HepG2 (cell line): Measurements from ENCODE around the gene WDR83. TPM values are rescaled to one million over a fixed set of nuclear protein-coding genes. Genes with fewer than 3 reads are reported as not detected.

Experiments
- ATAC-seq: fragments of 200-7000 bp; cut with Tn5 transposase; 3 replicates; pipeline ENCODE4 v1.9.1; 2020; ENCODE audit warnings: mild to moderate bottlenecking, moderate library complexity
- BruUV-seq: library from RNA; stranded (reverse); fragments of 400-500 nt; replicated peaks from 2 replicates; lab custom pipeline; 2021; lab: Mats Ljungman, UMichigan
- CTCF ChIA-PET: fragments of 300-600 bp; formaldehyde crosslinking; extraction: SDS; loops from one replicate; lab custom pipeline; 2021; ENCODE audit warnings: low total read pairs, inconsistent platforms, low intra/inter-chr PET ratio; lab: Yijun Ruan, JAX
- POLR2A ChIA-PET: fragments of 350-600 bp; sonication (Branson Sonifier 250); formaldehyde crosslinking; loops from one replicate; lab custom pipeline; 2020; ENCODE audit warnings: antibody characterized with exemption, inconsistent platforms; lab: Yijun Ruan, JAX
- DNase-seq: peaks from one replicate; pipeline ENCODE4 v3.0.0-alpha.2; 2015; ENCODE audit warnings: low spot score
- FAIRE-seq: peaks from 3 replicates; lab custom pipeline; 2011; peaks lifted over from hg19 to GRCh38; lab: Jason Lieb, UNC
- H2AFZ ChIP-seq: one replicate; pipeline ENCODE4 v1.6.1; 2011; ENCODE audit warnings: low read length, inconsistent platforms
- H3K27ac ChIP-seq: fragments of 300-600 bp; 3 replicates; pipeline ENCODE4 v1.8.0; 2011; ENCODE audit warnings: mixed run types, mild to moderate bottlenecking, mixed read lengths, low read length, inconsistent platforms; ENCODE audit not compliant: insufficient read depth; ENCODE audit errors: extremely low read length
- H3K27me3 ChIP-seq, 2 experiments: fragments of 200-600 bp in 1 of 2; 2 replicates in 1 of 2; 3 replicates in 1 of 2; pipeline versions ENCODE4 v1.6.0 to v1.8.0; 2011; ENCODE audit warnings: low read length in 2 of 2, mild to moderate bottlenecking in 2 of 2, moderate library complexity in 2 of 2, inconsistent platforms in 1 of 2; ENCODE audit not compliant: insufficient read depth in 2 of 2, control insufficient read depth in 1 of 2
- H3K36me3 ChIP-seq, 2 experiments: fragments of 200-600 bp in 1 of 2; replicated peaks in 1 of 2; 2 replicates in 1 of 2; 3 replicates in 1 of 2; pipeline versions ENCODE4 v1.5.1 to v1.8.0; 2011; ENCODE audit warnings: low read length in 2 of 2, inconsistent platforms in 1 of 2; ENCODE audit not compliant: insufficient read depth in 2 of 2, control insufficient read depth in 1 of 2
- H3K4me1 ChIP-seq: 2 replicates; pipeline ENCODE4 v1.5.1; 2012; ENCODE audit warnings: low read length, inconsistent platforms; ENCODE audit not compliant: insufficient read depth
- H3K4me2 ChIP-seq: 2 replicates; pipeline ENCODE4 v1.6.0; 2011; ENCODE audit warnings: low read depth, low read length, inconsistent platforms
- H3K4me3 ChIP-seq, 3 experiments: fragments of 200-600 bp in 1 of 3; sonication (generic), shearing (Covaris generic) in 1 of 3; replicated peaks in 1 of 3; 2 replicates each; pipeline ENCODE4 v1.5.1; 2011 to 2016; ENCODE audit warnings: low read length in 3 of 3, inconsistent platforms in 2 of 3, low read depth in 2 of 3, mild to moderate bottlenecking in 2 of 3, control low read depth in 1 of 3, mixed read lengths in 1 of 3; ENCODE audit not compliant: insufficient read depth in 1 of 3
- H3K79me2 ChIP-seq: one replicate; pipeline ENCODE4 v1.6.1; 2011; ENCODE audit warnings: low read length, inconsistent platforms; ENCODE audit not compliant: insufficient read depth
- H3K9ac ChIP-seq: 2 replicates; pipeline ENCODE4 v1.6.0; 2011; ENCODE audit warnings: mild to moderate bottlenecking, low read depth, low read length, inconsistent platforms; ENCODE audit not compliant: insufficient read depth
- H3K9me3 ChIP-seq: 2 replicates; pipeline ENCODE4 v1.5.1; 2012; ENCODE audit warnings: mild to moderate bottlenecking, low read length
- H4K20me1 ChIP-seq: 2 replicates; pipeline ENCODE4 v1.6.0; 2011; ENCODE audit warnings: inconsistent platforms, mild to moderate bottlenecking, low read length, moderate library complexity; ENCODE audit not compliant: insufficient read depth
- AGO2 ChIP-seq: fragments of 200-400 bp; formaldehyde crosslinking; optimal IDR thresholded peaks from 2 replicates; pipeline ENCODE3; 2017; ENCODE audit warnings: mild to moderate bottlenecking, low read depth, low read length, moderate library complexity
- ATF7 ChIP-seq, 2 experiments: fragments of 450-650 bp in 1 of 2; sonication (generic) in 1 of 2; formaldehyde crosslinking in 1 of 2; IDR thresholded peaks; 2 replicates each; pipeline versions ENCODE4 v1.4.0 to v1.6.1; 2016 to 2020; ENCODE audit warnings: antibody characterized with exemption in 1 of 2, mild to moderate bottlenecking in 1 of 2, missing genetic modification reagents in 1 of 2
- CENPT ChIP-seq: sonication (generic); formaldehyde crosslinking; IDR thresholded peaks from 2 replicates; pipeline ENCODE4 v1.8.0; 2022; ENCODE audit warnings: low read depth, mild to moderate bottlenecking, moderate library complexity, missing genetic modification reagents
- NCOA5 ChIP-seq: sonication (generic); formaldehyde crosslinking; IDR thresholded peaks from 2 replicates; pipeline ENCODE4 v1.4.0; 2020; ENCODE audit warnings: missing genetic modification reagents
- YEATS2 ChIP-seq: sonication (generic); formaldehyde crosslinking; IDR thresholded peaks from 2 replicates; pipeline ENCODE4 v1.4.0; 2020; ENCODE audit warnings: missing genetic modification reagents, borderline replicate concordance
- ZBTB38 ChIP-seq: sonication (generic); formaldehyde crosslinking; IDR thresholded peaks from 2 replicates; pipeline ENCODE4 v1.5.1; 2020; ENCODE audit warnings: mild to moderate bottlenecking, missing genetic modification reagents
- ZNF256 ChIP-seq: sonication (generic); formaldehyde crosslinking; conservative IDR thresholded peaks from 2 replicates; pipeline ENCODE4 v1.4.0; 2020; ENCODE audit warnings: missing genetic modification reagents
- ZNF354B ChIP-seq: sonication (generic); formaldehyde crosslinking; IDR thresholded peaks from 2 replicates; pipeline ENCODE4 v1.8.0; 2022; ENCODE audit warnings: mild to moderate bottlenecking, missing genetic modification reagents
- ZNF432 ChIP-seq: sonication (generic); formaldehyde crosslinking; IDR thresholded peaks from 2 replicates; pipeline ENCODE4 v1.5.0; 2020; ENCODE audit warnings: missing genetic modification reagents, mild to moderate bottlenecking, borderline replicate concordance
- ZSCAN29 ChIP-seq: sonication (generic); formaldehyde crosslinking; conservative IDR thresholded peaks from 2 replicates; pipeline ENCODE4 v1.4.0; 2020; ENCODE audit warnings: mild to moderate bottlenecking, missing genetic modification reagents
- WGBS: methylation state at CpG from one replicate; pipeline ENCODE4 v1.1.6; 2017; ENCODE audit warnings: low lambda C conversion rate; 5-methylcytosine and 5-hydroxymethylcytosine counted together
- in situ Hi-C: cut with HindIII; loops from 2 replicates; pipeline ENCODE4 v1.10.0; 2017; ENCODE audit warnings: low pct_unique_long_range_greater_than_20kb; ENCODE audit not compliant: extremely low pct_ligation_motif_present
- intact Hi-C: fragments of 100-400 bp; cut with micrococcal nuclease; formaldehyde crosslinking; loops from one replicate; pipeline ENCODE4 v1.10.0; 2022; ENCODE audit not compliant: unreplicated experiment
- polyA plus RNA-seq, 8 experiments: library from polyadenylated mRNA; depleted of rRNA in 3 of 8; stranded (reverse) in 7 of 8; unstranded in 1 of 8; fragments of >200 nt; fragmentation: Illumina TruSeq in 4 of 8; extraction: Trizol in 4 of 8; gene quantifications; 2 replicates each; pipeline versions ENCODE4 v1.2.1 to v1.2.3, GENCODE V29; 2011 to 2016; ENCODE audit warnings: low read depth in 4 of 8, missing spikeins in 1 of 8, mixed read lengths in 1 of 8; ENCODE audit not compliant: insufficient read depth in 1 of 8
- total RNA-seq, 5 experiments: library from RNA; depleted of rRNA; stranded (reverse); fragments of >200 nt; fragmentation: Illumina TruSeq; extraction: Trizol; gene quantifications; 2 replicates each; pipeline ENCODE4 v1.2.3, GENCODE V29; 2016; ENCODE audit warnings: low read depth in 1 of 5
- TF ChIP-seq, protein P1 (sequence below): sonication (generic); formaldehyde crosslinking; IDR thresholded peaks from 2 replicates; pipeline ENCODE4 v1.4.0; 2020; ENCODE audit warnings: missing genetic modification reagents, borderline replicate concordance
- TF ChIP-seq, protein P2 (sequence below): IDR thresholded peaks from 2 replicates; pipeline ENCODE4 v1.6.1; 2018; ENCODE audit warnings: missing genetic modification reagents
- TF ChIP-seq, protein P3 (sequence below): sonication (generic); formaldehyde crosslinking; IDR thresholded peaks from 2 replicates; pipeline ENCODE4 v1.5.0; 2020; ENCODE audit warnings: missing genetic modification reagents, mild to moderate bottlenecking, borderline replicate concordance
- TF ChIP-seq, protein P4 (sequence below): IDR thresholded peaks from 2 replicates; pipeline ENCODE4 v1.6.1; 2016; ENCODE audit warnings: missing compliant biosample characterization, missing genetic modification reagents, borderline replicate concordance

The WDR83 gene
- total and polyA plus RNA-seq, 2 of the 13 experiments (the other 11 are each of a cell fraction or from before 2014, with no cell fraction given) = 4.5 to 10.7 TPM

DNA sequence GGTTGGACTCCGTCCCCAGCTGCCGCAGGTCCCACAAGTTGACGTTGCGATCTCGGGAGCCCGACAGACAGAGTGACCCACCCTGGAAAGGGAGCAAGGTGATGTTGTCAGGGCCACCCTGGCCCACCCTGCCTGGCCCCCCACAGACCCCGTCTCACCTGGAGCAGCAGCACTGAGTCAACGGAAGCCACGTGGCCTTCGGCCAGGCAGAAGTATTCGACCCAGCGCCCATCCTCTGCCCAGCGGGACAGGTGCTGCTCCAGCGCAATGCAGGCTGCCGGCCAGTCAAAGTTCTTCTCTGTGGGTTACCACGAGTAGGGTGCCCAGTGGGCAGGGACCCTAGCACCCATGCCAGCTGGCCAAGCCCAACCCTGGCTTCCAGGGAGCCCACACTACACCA is 28.0 kb downstream of the WDR83 start:
- Histone ChIP-seq H3K4me3 (no peak overlapping the region), H2AFZ (no peak overlapping the region), H3K4me1 (peaks cover 16% of the 10 kb centered on the region)
- no TSS peak for BruUV-seq
- intact Hi-C loops = no loop called here
- FAIRE-seq = no peak
- CTCF ChIA-PET = no interaction called here
- no peak for TF ChIP-seq ZNF256
- TF ChIP-seq AGO2 = peak; percentile 21
- no peak for TF ChIP-seq ZSCAN29
- TF ChIP-seq, all 625 proteins: peak for 1
- in situ Hi-C loops = no loop called here
- Histone ChIP-seq H3K9ac (no peak overlapping the region), H3K27me3 (no peaks in the 10 kb centered on the region; a peak in 1 of 5 replicates), H4K20me1 (no peaks in the 10 kb centered on the region), H3K9me3 (no peaks in the 10 kb centered on the region), H3K4me2 (peak overlapping the region; percentile 86; the same call in 1 of the 2 replicates), H3K27ac (no peak overlapping the region), H3K36me3 (peaks cover 0 to 5% of the 10 kb centered on the region in 2 experiments; a peak in 1 of 5 replicates), H3K79me2 (peaks cover 4% of the 10 kb centered on the region)
- ATAC-seq (no peak), DNase-seq (no peak)
- WGBS = 89% methylated on average over 5 of the region's 16 CpGs
- POLR2A ChIA-PET = no interaction called here

DNA sequence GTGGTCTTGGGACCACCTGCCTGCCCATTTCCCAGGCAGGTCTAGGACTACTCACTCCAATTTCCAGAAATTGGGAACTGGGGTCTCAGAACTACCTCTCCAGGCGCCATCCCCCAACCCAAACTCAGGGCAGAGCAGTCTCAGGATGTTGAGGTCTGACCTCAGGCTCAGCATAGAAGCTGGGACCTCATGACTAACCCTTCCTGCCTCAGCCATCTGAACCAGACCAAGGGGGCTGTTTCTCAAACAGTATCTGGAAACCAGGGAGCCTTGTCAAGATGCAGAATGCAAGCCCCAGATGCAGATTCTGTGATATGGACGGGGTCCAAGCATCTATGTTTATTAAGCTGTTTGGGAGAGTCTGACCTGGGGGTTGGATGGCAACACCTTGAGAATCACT is 28.5 kb downstream of the WDR83 start:
- Histone ChIP-seq H3K36me3 (peaks cover 0 to 5% of the 10 kb centered on the region in 2 experiments; a peak in 1 of 5 replicates), H3K4me1 (peaks cover 16% of the 10 kb centered on the region), H3K79me2 (peaks cover 4% of the 10 kb centered on the region), H3K4me3 (peak overlapping the region; percentile 79 to 100 (median 92); a peak in 2 of 6 replicates), H3K4me2 (peak overlapping the region; percentile 86), H2AFZ (no peak overlapping the region), H3K27me3 (no peaks in the 10 kb centered on the region; a peak in 1 of 5 replicates), H4K20me1 (no peaks in the 10 kb centered on the region), H3K27ac (no peak overlapping the region), H3K9ac (peak overlapping the region; percentile 81; the same call in 1 of the 2 replicates), H3K9me3 (no peaks in the 10 kb centered on the region)
- no peak for DNase-seq
- WGBS = 100% methylated on average over 1 of the region's 2 CpGs
- POLR2A ChIA-PET = interaction anchor here (2.5 kb wide), 1 partner anchor 17 kb away, joined by 9 read pairs; no protein-coding TSS in a partner anchor
- in situ Hi-C loops = no loop called here
- BruUV-seq = no TSS peak
- FAIRE-seq = no peak
- intact Hi-C loops = no loop called here
- no peak for ATAC-seq
- CTCF ChIA-PET = no interaction called here
- no peak for TF ChIP-seq ZNF432 (CRISPR knock-in tag)
- TF ChIP-seq, protein P1, sequence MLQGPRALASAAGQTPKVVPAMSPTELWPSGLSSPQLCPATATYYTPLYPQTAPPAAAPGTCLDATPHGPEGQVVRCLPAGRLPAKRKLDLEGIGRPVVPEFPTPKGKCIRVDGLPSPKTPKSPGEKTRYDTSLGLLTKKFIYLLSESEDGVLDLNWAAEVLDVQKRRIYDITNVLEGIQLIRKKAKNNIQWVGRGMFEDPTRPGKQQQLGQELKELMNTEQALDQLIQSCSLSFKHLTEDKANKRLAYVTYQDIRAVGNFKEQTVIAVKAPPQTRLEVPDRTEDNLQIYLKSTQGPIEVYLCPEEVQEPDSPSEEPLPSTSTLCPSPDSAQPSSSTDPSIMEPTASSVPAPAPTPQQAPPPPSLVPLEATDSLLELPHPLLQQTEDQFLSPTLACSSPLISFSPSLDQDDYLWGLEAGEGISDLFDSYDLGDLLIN (CRISPR knock-in tag) = no peak
- TF ChIP-seq CENPT = no peak
- no peak for TF ChIP-seq YEATS2
- TF ChIP-seq, protein P2, sequence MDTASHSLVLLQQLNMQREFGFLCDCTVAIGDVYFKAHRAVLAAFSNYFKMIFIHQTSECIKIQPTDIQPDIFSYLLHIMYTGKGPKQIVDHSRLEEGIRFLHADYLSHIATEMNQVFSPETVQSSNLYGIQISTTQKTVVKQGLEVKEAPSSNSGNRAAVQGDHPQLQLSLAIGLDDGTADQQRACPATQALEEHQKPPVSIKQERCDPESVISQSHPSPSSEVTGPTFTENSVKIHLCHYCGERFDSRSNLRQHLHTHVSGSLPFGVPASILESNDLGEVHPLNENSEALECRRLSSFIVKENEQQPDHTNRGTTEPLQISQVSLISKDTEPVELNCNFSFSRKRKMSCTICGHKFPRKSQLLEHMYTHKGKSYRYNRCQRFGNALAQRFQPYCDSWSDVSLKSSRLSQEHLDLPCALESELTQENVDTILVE (CRISPR knock-in tag) = no peak
- TF ChIP-seq, protein P3, sequence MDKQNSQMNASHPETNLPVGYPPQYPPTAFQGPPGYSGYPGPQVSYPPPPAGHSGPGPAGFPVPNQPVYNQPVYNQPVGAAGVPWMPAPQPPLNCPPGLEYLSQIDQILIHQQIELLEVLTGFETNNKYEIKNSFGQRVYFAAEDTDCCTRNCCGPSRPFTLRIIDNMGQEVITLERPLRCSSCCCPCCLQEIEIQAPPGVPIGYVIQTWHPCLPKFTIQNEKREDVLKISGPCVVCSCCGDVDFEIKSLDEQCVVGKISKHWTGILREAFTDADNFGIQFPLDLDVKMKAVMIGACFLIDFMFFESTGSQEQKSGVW (CRISPR knock-in tag) = no peak
- TF ChIP-seq, protein P4, sequence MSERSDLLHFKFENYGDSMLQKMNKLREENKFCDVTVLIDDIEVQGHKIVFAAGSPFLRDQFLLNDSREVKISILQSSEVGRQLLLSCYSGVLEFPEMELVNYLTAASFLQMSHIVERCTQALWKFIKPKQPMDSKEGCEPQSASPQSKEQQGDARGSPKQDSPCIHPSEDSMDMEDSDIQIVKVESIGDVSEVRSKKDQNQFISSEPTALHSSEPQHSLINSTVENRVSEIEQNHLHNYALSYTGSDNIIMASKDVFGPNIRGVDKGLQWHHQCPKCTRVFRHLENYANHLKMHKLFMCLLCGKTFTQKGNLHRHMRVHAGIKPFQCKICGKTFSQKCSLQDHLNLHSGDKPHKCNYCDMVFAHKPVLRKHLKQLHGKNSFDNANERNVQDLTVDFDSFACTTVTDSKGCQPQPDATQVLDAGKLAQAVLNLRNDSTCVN = no peak
- no peak for TF ChIP-seq ZBTB38 (CRISPR knock-in tag)
- no peak for TF ChIP-seq NCOA5 (CRISPR knock-in tag)
- no peak for TF ChIP-seq ATF7 (IDR thresholded peaks at IDR 0.05)
- no peak for TF ChIP-seq ATF7 (CRISPR knock-in tag; IDR thresholded peaks at IDR 0.05)
- no peak for TF ChIP-seq ZNF354B (CRISPR knock-in tag)
